Fibroblast of the conjunctiva (primary cell): ENCODE results near the gene BMX.

Experiments used
- DNase-seq: peaks from one replicate; pipeline ENCODE4 v3.0.0-alpha.2; 2010; ENCODE audit warnings: low read depth

BMX gene

DNA sequence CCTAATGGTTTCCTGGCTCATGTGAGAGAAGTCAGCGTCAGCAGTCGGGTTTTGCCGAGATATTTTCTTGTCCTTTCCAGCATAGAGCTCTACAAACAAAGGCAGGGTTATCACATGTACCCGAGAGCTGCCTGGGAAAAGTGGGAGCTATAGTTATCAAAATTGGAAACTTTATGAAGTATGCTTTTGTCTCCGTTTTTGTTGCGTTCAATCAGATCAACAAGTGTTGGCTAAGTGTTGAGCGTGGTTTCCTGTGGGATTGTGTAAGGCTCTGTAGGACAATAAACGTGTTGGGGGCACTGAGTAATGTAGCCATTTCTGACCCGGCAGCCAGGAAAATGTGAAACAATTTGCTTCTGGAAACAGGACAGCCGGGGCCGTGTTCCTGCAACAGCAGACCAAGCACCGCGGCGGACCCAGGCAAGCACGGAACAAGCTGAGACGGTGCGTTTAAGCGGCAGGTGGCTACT is at the start of gene BMX:
Gene BMX (plus strand): TSS at position 311 of the 470 bp plus-strand sequence. CDS start 7,547 bp downstream, outside the sequence.
- no peak for DNase-seq

DNA sequence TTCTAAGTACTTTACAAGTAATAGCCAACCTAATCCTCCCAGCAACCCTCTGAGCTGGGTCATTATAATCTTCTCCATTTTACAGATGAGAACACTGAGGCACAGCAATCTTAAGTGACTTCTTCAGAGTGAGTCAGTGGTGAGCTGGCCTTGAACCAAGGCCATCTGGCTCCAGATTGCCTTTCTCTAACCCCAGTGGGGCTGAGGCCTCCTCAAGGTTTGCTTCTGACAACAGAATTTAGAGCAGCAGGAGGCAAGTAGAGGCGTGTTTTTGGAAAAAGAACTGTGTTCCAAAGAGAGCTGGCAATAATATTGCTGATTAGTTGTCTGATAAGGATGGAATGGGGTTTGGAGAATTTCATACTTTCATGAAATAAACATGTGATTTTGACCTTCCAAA is 48.7 kb upstream of the BMX start:
- no peak for DNase-seq

DNA sequence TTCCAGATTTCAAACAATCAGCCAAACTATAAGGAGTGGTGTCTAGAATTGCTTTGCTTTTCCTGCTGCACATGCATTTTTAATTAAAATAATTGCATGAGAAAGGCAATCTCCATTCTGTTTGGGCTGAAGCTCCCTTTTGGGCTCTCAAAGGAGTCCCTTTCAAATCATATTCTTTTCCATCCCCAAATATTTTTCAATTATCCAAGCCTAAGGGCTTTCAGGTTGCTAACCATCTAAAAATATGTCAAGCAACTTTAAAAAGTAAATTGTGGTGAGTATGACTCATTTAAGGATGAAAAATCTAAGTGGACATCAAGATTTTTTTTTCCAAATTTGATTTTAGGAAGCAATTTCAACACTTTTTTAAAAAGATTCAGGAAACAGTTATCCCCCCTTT is 35.9 kb upstream of the BMX start:
- no peak for DNase-seq

DNA sequence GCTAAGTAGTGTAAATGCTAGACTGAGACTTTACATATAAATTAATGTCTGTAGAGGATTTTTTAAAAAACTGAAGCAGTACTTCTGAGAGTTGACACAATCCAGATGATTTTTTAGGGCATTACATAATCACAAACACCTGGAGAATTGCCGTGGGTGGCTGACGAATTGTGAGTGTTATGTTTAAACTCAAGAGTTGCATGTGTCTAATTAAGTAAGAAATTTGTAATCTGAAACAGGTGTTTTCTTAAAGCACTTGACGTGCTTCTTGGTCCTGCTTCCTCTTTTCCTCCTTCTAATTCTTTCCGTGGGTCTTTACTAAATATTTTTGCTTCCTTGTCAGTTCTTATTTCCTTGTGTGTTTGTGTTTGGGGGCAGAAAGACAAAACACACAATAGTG is 35.3 kb upstream of the BMX start:
- DNase-seq = no peak

DNA sequence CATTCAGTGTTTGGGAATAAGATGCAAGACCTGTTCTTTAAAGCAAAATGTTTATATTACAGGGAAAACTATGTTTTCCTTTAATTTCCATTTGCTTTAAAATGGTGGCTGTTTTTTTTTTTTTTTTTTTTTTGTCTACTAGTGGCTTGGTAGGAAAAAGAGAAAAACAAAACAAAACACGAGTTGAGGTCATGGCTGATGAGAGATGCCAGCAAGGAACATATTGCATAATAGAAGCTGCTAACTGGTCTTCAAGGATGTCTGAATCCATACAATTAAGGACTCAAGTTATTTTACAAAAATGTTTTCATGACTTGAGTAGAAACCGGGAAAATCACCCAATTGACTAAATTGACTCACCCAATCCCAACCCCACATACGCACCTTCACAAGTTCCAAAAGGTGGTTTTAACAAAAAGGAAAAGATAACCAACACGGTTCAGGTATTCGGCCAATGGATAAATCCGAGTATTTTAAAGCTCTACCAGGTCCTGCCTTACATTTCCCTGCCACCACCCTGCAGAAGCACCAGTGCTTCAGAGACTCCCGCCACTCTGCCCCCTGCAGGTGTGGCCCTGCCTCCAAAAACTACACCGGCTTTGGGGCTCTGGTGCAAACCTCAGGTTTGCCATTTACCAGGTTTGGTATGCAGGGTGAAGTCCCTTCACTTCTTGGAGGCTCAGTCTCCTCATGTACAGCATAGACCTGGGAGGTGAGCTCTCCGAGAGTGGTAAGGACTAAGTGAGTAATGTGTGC is 34.5 kb upstream of the BMX start:
- DNase-seq = peak; percentile 24

DNA sequence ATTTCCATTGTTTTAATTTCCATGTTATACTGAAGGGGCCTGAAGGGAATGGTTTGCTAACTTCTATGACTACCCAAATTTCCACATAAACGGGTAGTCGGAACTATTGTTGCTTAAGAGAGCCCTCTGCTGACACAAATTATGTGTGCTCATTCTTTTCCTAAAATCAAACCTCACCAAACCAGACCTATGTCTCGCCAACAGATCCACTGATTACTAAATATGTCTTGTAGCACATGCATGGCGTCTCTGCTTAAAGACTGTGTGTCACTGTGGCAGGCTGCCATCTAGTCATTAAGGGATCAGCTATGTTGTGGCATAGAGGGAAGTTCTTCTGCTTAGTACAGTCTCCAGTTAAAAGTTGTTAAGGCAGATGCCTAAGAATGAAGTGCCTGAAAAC is 32.6 kb upstream of the BMX start:
- peak; percentile 49 for DNase-seq

DNA sequence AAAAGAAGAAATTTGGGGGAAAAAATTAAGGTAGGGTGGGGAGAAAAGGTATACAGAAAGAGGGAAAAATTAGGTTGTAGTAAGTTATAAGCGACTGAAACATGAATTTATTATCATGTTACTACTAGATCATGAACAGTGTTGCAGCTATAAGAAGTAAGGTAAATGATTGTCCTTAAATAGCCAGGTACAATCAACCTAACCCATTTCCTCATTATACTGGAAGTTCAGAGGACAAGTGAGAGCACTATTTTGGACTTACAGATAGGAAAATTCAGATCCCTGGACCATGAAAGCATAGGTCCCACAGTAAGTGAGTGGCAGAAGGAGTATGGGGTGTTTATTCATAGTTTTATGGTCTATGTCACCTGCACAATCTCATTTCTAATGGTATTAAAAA is 31.0 kb upstream of the BMX start:
- no peak for DNase-seq

DNA sequence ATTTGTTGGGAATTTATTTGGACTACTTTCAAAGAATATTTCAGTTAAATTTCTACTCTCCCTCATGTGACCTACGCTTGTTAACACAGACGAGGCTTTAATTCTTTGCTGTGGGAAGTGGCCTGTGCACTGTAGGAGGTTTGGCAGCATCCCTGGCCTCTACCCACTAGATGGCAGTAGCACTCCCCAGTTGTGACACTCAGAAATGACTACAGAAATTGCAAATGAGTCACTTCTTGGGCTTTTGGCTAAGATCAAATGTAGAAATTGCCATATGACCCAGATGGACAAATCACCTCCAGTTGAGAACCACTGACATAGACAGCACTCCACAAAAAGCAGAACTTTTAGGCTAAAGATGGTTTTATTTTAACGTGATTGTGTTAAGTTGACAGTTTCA is 29.6 kb upstream of the BMX start:
- peak; percentile 37 for DNase-seq

DNA sequence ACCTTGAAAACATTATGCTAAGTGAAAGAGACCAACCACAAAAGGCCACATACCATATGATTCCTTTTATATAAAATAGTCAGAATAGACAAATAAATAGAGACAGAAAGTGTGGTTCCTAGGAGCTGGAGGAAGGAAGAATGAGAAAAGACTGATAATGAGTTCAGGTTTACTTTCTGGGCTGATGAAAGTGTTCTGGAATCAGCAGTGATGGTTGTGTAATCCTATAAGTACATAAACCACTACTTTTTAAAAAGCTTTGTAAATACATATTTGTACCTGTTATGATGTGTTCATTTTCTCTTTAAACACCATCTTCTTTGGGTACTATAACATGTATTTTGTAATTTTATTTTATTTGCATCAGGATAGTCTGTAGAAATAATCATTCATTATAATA is 28.1 kb upstream of the BMX start:
- no peak for DNase-seq

DNA sequence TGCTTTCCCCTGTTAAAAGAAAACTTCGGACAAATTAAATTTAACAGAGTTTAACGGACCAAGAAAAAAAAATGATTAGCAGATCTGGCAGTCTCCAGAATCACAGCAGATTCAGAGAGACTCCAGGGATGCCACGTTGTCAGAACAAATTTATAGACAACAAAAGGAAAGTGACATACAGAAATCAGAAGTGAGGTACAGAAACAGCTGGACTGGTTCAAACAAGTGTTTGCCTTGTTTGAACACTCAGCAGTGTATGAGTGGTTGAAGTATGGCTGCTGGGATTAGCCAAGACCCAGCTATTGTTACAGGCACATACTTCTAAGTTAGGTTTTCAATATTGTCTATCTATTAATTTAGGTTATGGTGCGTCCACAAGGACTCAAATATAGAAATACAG is 26.6 kb upstream of the BMX start:
- DNase-seq = no peak

DNA sequence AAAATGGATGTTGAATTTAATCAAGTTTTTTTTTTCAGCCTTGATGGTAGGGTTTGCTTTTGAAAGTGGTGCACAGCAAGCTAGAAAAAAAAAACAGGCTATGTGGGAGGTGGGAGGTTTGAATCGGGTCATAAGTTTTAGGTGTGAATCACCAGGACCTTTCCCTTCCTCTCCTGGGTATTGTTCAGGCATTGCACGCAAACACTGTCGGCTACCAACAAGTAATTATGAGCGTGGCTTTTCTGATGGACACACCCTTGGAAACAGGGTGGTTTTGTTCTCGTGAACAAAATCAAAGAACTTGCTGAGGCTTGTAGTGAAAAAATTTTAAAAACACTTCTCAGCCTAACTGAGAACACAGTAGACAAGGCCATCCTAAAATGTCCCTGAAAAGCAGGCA is 25.6 kb upstream of the BMX start:
- DNase-seq = no peak

DNA sequence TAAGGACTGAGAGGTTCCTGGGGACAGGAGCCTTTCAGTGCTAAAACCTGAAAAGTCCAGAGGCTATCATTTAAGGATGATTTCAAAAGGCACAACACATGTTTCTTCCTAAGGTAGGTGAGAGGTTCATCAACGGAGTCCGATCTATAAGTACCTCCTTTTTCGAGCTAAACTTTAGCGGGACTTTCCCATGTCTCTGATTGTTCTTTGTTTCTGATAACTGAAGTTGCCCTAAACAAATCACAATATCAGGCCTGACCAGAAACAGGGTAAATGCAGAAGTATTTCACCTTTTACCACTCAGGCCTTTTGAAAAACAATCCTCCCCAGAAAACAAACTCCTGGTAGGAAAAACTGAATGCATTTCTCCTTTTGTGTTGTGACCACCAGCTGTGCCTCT is 25.1 kb upstream of the BMX start:
- no peak for DNase-seq

DNA sequence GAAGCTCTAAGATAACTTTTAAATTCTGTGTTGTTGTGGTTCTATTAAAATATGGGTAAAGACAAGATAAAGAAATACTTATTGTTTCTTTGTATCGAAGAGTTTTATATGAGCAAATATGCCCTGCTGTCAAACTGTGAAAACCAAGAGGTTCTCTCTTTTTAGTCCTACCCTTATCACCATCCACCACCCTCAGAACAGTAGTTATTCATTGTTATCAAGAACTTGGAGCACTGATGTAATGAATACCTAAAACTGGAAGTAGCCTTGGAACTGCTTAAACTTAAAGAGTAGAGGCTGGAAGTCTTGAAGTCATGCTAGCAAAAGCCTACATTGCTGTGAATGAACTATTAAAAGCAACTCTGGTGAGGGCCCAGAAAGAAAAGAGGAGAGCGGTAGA is 16.7 kb upstream of the BMX start:
- DNase-seq = no peak

DNA sequence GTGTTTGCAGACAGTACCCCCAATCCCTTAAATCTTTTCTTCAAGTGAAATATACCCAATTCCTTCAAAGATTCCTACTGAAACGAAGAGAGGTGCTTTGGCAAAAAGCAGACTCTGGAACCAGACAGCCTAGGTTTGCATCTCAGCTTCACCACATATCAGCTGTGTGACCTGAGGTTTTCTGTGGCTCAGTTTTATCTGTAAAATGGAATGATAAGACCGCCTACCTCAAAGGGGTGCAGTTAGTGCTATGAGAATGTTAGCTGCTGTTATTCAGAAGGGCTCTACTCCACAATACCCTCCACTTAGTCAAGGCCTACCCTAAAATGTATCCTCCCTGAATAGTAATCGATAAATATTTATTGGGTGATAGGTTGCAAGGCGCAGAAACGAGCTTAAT is 8.1 kb upstream of the BMX start:
- DNase-seq = no peak

DNA sequence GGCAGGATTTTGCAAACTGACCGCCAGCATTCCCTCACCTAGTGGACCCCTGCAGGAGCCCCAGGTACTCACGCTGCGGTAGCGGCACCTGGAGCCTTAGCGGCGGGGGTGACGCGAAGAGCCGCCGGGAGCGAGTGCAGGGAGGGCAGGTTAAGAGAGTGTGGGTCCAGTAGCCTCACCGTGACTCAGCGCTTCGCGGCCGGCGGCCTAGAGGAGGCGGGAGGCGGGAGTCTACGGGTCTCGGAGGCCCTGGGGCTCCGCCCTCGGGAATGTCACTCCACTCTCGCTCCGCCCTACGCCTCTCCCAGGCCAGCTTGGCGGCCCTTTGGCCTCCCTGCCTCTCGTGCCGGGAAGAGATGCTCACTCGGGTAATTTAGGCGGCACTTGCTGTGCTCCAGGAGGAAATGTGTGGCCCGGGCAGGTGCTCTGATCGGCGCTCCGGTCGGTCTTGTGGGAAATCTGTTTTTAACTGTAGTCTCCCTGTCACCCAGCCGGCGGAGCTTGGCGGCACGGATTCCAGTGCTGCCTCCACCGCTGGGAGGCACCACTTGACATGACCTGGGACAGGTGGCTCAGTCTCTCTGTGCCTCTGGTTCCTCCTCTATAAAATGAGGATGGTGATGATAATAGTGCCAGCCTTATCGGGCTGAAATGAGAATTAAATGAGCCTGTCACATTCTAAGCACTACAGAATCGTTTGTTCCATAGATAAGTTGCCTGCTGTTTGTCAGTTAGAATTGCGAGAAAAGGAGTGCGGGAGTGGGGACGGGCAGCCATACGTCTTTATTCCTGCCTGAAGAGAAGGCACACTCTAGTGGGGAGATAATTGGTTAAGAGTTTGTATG is 7.3 kb upstream of the BMX start, which contains the start of gene PIR:
Gene PIR (minus strand): TSS at position 216 of the 845 bp plus-strand sequence. CDS start 2,076 bp downstream, outside the sequence.
- DNase-seq = peak; percentile 56

DNA sequence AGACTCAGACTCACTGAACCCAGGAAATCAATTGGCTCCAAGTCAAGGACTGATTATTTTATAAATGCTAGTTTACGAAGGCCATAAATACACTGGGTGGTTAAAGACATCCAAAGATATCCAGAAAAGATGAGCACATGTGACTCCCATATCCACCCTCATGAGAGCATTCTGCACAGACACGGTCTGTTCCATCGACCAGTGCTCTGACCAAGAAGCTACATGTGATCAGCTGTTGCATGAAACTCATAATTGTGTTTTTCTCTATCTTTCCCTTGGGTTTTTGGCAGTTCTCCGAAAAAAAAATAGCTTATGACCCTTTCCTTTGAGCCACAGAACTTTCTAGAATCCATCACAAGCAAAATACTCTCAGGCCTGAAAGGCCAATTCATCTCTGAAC is 4.8 kb upstream of the BMX start:
- no peak for DNase-seq

DNA sequence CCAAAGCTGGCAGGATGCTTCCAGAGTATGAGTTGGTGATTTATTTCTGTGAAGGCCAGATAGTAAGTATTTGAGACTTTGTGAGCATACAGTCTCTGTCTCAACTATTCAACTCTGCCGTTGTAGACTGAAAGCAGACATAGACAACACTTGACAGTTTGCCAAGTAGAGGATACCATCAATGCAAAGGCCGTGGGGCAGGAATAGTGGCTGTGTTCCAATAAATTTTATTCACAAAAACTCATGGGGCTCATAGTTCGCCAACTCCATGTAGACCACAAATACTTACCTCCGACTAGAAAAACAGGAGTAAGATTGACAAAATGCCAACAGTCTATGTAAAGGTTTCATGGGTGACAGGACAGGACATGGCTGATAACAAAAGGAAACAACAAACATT is 3.8 kb upstream of the BMX start:
- DNase-seq = no peak

DNA sequence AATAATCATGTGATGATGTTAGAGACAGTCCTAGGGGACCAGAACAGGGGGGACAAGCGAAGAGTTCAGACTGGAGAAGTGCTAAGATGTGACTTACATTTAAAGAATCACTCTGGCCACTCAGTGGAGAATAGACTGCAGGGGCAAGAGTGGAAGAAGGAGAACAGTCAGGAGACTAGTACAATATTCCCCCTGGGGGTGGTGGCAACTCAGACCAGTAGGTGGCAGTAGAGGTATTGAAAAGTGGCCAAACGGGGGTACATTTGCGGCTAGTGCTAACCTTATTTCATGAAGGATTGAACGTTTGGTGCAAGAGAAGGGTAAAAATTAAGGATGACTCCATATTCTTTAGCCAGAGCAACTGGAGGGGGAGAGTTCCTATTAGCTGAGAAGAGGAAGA is 2.7 kb upstream of the BMX start:
- DNase-seq = peak; percentile 17

DNA sequence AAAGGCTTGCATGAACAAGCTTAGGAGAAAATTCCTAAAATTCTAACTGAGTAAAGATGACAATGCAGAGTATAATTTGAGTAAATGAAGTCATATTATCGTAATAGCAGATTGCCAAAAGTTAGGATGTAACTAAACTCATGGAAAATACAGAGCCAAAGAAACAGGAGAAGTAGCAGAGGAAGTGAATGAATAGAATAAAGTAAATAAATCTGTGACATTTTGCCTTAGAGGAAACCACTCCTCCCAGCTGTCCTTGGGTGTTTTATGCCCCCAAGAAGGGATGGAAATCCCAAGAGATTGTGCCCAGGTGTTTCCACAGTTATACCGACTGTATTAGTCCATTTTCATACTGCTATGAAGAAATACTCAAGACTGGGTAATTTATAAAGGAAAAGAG is 1.9 kb upstream of the BMX start:
- no peak for DNase-seq

DNA sequence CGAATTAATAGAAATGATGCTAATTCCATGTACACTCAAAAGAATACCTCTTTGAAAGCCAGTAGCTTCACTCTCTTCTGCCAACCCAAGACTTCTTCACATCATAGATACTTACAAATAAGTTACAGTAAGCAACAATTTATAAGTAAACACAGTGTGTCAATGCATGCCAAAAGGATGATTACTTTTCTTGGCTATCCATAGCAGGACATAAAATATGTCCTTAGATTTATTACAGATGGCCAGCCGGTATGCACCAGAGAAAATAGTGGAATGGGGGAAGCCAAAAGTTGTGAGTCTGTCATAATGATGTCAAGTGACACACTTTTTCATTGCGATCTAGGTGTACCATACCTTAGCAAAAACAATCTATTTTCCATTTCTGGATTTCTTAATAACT is 631 bp upstream of the BMX start:
- DNase-seq = no peak

DNA sequence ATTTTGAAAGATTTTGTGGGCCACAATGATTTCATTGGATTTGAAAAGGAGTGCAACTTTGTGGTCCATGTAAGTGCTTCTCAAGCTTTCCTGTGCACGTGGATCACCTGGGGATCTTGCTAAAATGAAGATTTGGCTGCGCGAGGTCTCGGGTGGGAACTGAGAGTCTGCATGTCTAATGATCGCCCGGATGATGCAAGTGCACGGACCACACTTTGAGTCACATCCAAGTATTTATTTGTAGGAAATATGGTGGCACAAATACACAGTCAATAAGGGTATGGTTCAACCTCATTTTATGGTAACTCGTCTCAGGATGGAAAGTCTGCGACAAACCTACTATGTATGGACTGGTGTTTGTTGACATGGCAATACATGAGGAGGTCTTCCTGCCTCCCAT is 899 bp downstream of the BMX start:
- no peak for DNase-seq

DNA sequence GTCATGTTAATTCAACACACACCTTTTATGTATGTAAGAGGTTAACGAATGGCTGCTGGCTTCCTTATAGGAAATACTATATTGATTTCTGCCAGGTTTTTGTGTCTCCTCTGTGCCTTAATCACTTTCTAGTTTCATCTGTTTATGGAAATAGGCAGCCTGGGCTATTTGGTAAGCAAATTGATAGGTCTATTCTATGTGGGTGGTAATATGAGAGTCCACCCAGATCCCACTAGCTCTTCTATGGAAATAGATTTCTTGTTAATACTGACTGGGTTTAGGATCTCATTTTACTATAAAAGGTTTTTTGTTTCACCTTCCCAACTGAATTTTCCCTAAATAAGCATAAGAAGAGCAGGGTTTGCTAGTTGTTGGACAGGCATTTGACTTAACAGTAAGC is 4.1 kb downstream of the BMX start:
- DNase-seq = no peak

DNA sequence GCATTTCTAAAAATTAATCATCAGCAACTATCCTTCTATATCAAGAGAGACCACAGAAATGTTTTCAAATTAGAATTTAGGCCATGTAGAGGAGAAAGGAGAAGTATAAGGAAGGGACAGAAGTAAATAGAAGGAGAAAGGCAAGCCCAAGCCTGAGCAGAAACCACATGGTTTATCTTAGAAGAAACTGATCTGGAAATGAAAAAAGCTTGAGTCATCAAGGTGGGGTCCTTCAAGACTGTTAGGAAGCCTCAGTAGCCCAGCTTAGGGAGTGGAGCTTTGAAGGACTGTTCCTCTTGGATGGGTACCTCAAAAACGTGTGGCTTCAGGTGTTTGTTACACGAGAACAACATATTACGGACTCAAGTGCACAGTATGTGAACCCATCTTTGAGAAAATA is 4.5 kb downstream of the BMX start:
- DNase-seq = no peak
